Spleen (tissue), 7 donors: ENCODE results near the gene JAM3.

Experiments used
- CTCF ChIP-seq, 11 experiments: fragments of 200-600 bp in 7 of 11; fragments of 450-650 bp in 4 of 11; sonication (generic) in 4 of 11; IDR thresholded peaks in 8 of 11; conservative IDR thresholded peaks in 3 of 11; 1 replicate in 7 of 11; 2 replicates in 4 of 11; pipeline versions ENCODE4 v1.4.0 to v1.8.0; 2016 to 2021; ENCODE audit warnings: antibody characterized with exemption in 11 of 11, inconsistent platforms in 4 of 11, mild to moderate bottlenecking in 1 of 11
- POLR2A ChIP-seq, 3 donors: fragments of 450-650 bp; IDR thresholded peaks; one replicate each; pipeline ENCODE4 v1.5.1; 2017; ENCODE audit warnings: antibody characterized with exemption in 3 of 3, mild to moderate bottlenecking in 1 of 3
- POLR2AphosphoS5 ChIP-seq, 3 donors: sonication (generic); formaldehyde crosslinking; IDR thresholded peaks; one replicate each; pipeline ENCODE4 v1.5.1; 2017; ENCODE audit warnings: antibody characterized with exemption in 3 of 3
- donor health status: DM: no; HTN: no; CAD: no; lungs with moderate emphysema.
- donor health status: DM: no; HTN: no; CAD: no.
- donor health status: DM: no; HTN: no; CAD: no.

- TF ChIP-seq CTCF (IDR thresholded peaks at IDR 0.05 in 8 of 11, conservative IDR thresholded peaks at IDR 0.05 in 3 of 11), result no peak
- no peak for TF ChIP-seq POLR2AphosphoS5 (IDR thresholded peaks at IDR 0.05)
- no peak for TF ChIP-seq POLR2A (IDR thresholded peaks at IDR 0.05)
Measured at GRCh38 chr11:134118006-134118405, 49.1 kb downstream of the JAM3 start.
